Activated T-helper 2 cell treated with anti-CD3 and anti-CD28 coated beads, Interferon-gamma antibody, Interleukin-2, Interleukin-4, amounts not matched to agents 10 μg/mL and 5 μg/mL and 100 μg/mL, durations not matched to agents 14 hours and 24 hours and 36 hours (primary cell): Measurements from ENCODE around the gene OSM. TPM values are rescaled to one million over a fixed set of nuclear protein-coding genes. Genes with fewer than 3 reads are reported as not detected.
A peak's percentile ranks its signal among the peaks of the same experiment; 100 is the strongest.

Experiments
- DNase-seq: peaks from one replicate; pipeline ENCODE4 v3.0.0; 2021; ENCODE audit warnings: low spot score
- H3K27ac Mint-ChIP-seq: one replicate; pipeline ENCODE4 v1.8.0; 2021; ENCODE audit warnings: mixed read lengths
- H3K27me3 Mint-ChIP-seq: one replicate; pipeline ENCODE4 v1.8.0; 2021; ENCODE audit warnings: low read depth, mixed read lengths
- H3K36me3 Mint-ChIP-seq: one replicate; pipeline ENCODE4 v1.8.0; 2021; ENCODE audit warnings: low read depth, mixed read lengths
- H3K4me1 Mint-ChIP-seq: one replicate; pipeline ENCODE4 v1.8.0; 2021; ENCODE audit warnings: low read depth, mixed read lengths
- H3K4me3 Mint-ChIP-seq: one replicate; pipeline ENCODE4 v1.8.0; 2021; ENCODE audit warnings: low read depth, mild to moderate bottlenecking, moderate library complexity, mixed read lengths
- H3K9me3 Mint-ChIP-seq: one replicate; pipeline ENCODE4 v1.8.0; 2021; ENCODE audit warnings: mixed read lengths
- intact Hi-C: fragments of 100-400 bp; cut with micrococcal nuclease; formaldehyde crosslinking; loops from one replicate; pipeline ENCODE4 v1.15.1; 2023
- total RNA-seq: library from RNA; stranded (reverse); gene quantifications from 2 replicates; pipeline ENCODE4 v1.2.3, GENCODE V29; 2022

The OSM gene
- total RNA-seq, 1 donor from 2014 or later: 148 TPM

- Mint-ChIP-seq H3K27me3 (no peaks in the 10 kb centered on the region), H3K4me1 (peaks cover 31% of the 10 kb centered on the region), H3K36me3 (peaks cover 64% of the 10 kb centered on the region), H3K9me3 (no peaks in the 10 kb centered on the region), H3K27ac (no peak overlapping the region), H3K4me3 (no peak overlapping the region)
- intact Hi-C loops: no loop called here
- DNase-seq: no peak
Measured at GRCh38 chr22:30294830-30295229, 28.2 kb upstream of the OSM start.

GRCh38 chr22:30294066-30294465, 27.4 kb upstream of the OSM start:
- intact Hi-C loops: no loop called here
- DNase-seq: no peak
- H3K27me3 Mint-ChIP-seq: no peaks in the 10 kb centered on the region
- no peaks in the 10 kb centered on the region for H3K9me3 Mint-ChIP-seq
- H3K4me3 Mint-ChIP-seq: no peak overlapping the region
- peaks cover 33% of the 10 kb centered on the region for H3K4me1 Mint-ChIP-seq
- H3K36me3 Mint-ChIP-seq: peaks cover 60% of the 10 kb centered on the region
- no peak overlapping the region for H3K27ac Mint-ChIP-seq

GRCh38 chr22:30293026-30293425, 26.4 kb upstream of the OSM start:
- no peak for DNase-seq
- H3K9me3 Mint-ChIP-seq: no peaks in the 10 kb centered on the region
- H3K36me3 Mint-ChIP-seq: peaks cover 50% of the 10 kb centered on the region
- intact Hi-C loops: no loop called here
- no peaks in the 10 kb centered on the region for H3K27me3 Mint-ChIP-seq
- no peak overlapping the region for H3K4me3 Mint-ChIP-seq
- H3K27ac Mint-ChIP-seq: no peak overlapping the region
- peaks cover 36% of the 10 kb centered on the region for H3K4me1 Mint-ChIP-seq

- no peak for DNase-seq
- no peaks in the 10 kb centered on the region for H3K9me3 Mint-ChIP-seq
- intact Hi-C loops: no loop called here
- no peaks in the 10 kb centered on the region for H3K27me3 Mint-ChIP-seq
- H3K4me1 Mint-ChIP-seq: peaks cover 31% of the 10 kb centered on the region
- H3K27ac Mint-ChIP-seq: no peak overlapping the region
- peaks cover 45% of the 10 kb centered on the region for H3K36me3 Mint-ChIP-seq
- H3K4me3 Mint-ChIP-seq: no peak overlapping the region
Measured at GRCh38 chr22:30292069-30292970, 25.7 kb upstream of the OSM start.

- peaks cover 39% of the 10 kb centered on the region for H3K36me3 Mint-ChIP-seq
- no peak for DNase-seq
- intact Hi-C loops: no loop called here
- H3K4me1 Mint-ChIP-seq: peaks cover 32% of the 10 kb centered on the region
- no peak overlapping the region for H3K4me3 Mint-ChIP-seq
- H3K9me3 Mint-ChIP-seq: no peaks in the 10 kb centered on the region
- no peaks in the 10 kb centered on the region for H3K27me3 Mint-ChIP-seq
- peak overlapping the region; percentile 42 for H3K27ac Mint-ChIP-seq
Measured at GRCh38 chr22:30291058-30291892, 24.6 kb upstream of the OSM start.

- peaks cover 32% of the 10 kb centered on the region for H3K36me3 Mint-ChIP-seq
- intact Hi-C loops: no loop called here
- H3K4me1 Mint-ChIP-seq: peaks cover 29% of the 10 kb centered on the region
- H3K27me3 Mint-ChIP-seq: no peaks in the 10 kb centered on the region
- peak overlapping the region; percentile 80 for H3K27ac Mint-ChIP-seq
- no peak for DNase-seq
- peak overlapping the region; percentile 87 for H3K4me3 Mint-ChIP-seq
- no peaks in the 10 kb centered on the region for H3K9me3 Mint-ChIP-seq
Measured at GRCh38 chr22:30290342-30291057, 23.8 kb upstream of the OSM start.

DNA sequence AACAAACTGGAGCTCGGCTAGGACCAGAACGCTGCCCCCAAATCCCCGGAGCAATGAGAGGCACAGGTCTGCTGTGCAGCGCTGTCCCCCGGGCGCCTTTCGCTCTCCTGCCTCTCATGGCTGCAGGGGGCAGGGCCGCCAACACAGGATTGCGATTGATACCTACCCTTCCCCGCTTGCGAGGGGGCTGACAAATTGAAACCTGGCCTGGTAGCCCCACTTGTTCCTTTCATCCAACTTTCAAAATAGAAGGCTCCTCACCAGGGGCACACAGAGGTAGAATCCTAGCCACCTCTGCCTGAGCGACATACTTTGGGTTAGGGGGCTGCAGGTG, 23.3 kb upstream of the OSM start:
- DNase-seq: no peak

DNA sequence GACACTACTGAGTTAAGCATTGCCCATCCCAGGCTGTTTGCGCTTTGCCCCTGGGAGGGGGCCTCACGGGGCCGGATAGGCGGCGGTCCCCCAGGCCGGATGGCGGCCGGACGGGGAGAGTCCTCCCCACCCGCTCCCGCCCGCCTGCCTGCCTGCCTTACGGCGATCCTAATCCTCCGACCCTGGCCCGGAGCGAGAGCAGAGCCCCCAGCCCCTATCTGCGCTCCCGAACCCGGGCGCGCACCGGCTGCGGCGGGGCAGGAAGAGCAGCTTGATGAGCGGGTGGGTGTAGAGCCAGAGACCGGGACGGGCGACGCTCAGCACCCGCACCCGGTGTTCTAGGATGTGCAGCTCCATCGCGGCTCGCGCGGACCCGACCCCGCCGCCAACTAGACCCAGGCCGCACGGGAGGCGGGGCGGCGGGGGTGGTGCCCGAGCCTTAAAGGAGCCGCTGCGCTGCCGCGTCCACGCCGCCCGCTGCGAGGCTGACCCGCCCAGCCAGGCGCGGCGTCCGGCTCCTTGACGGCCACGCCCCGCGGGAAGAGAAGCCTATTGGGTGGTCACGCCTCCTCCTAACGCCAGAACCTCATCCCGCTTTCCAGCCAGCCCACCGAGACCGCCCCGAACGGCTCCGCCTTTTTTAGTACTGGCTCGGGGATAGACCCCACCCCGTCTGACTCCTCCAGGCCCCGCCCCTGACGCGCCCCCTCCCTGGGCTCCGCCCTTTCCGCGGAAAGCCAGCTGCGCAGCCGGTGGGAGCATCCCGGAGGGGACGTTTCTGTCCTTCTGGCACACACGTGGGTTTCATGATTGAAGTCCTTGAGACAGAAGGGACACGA, 22.7 kb upstream of the OSM start, which contains the start of gene CASTOR1:
Gene CASTOR1 (minus strand): TSS at position 365 of the 839 bp plus-strand sequence. CDS start 8 bp downstream, at position 357.
- Mint-ChIP-seq H3K4me3 (peak within 1 kb of the TSS; percentile 87), H3K27me3 (no peaks in the 10 kb centered on the region), H3K36me3 (peaks cover 34% of the 10 kb centered on the region), H3K27ac (peak within 1 kb of the TSS; percentile 80), H3K4me1 (peaks cover 35% of the 10 kb centered on the region), H3K9me3 (no peaks in the 10 kb centered on the region)
- DNase-seq: peak; percentile 92
- intact Hi-C loops: loop anchor here (1.0 to 5.0 kb wide), 6 partner anchors 16 to 198 kb away; partner anchors contain the start of gene SF3A1

More for the DNA sequence above, 23.3 kb upstream of the OSM start:
- Mint-ChIP-seq H3K27me3 (no peaks in the 10 kb centered on the region), H3K9me3 (no peaks in the 10 kb centered on the region), H3K27ac (peak overlapping the region; percentile 80), H3K4me3 (peak overlapping the region; percentile 87), H3K36me3 (peaks cover 33% of the 10 kb centered on the region), H3K4me1 (peaks cover 33% of the 10 kb centered on the region)
- intact Hi-C loops: loop anchor here (1.0 to 5.0 kb wide), 6 partner anchors 15 to 197 kb away; partner anchors contain the start of gene SF3A1

GRCh38 chr22:30288419-30289140, 21.9 kb upstream of the OSM start:
- no peaks in the 10 kb centered on the region for H3K27me3 Mint-ChIP-seq
- no peaks in the 10 kb centered on the region for H3K9me3 Mint-ChIP-seq
- intact Hi-C loops: loop anchor here (1.0 to 5.0 kb wide), 6 partner anchors 17 to 199 kb away; partner anchors contain the start of gene SF3A1
- no peak for DNase-seq
- peak overlapping the region; percentile 56 for H3K27ac Mint-ChIP-seq
- peaks cover 35% of the 10 kb centered on the region for H3K4me1 Mint-ChIP-seq
- H3K4me3 Mint-ChIP-seq: peak overlapping the region; percentile 87
- H3K36me3 Mint-ChIP-seq: peaks cover 27% of the 10 kb centered on the region

- H3K9me3 Mint-ChIP-seq: no peaks in the 10 kb centered on the region
- H3K27ac Mint-ChIP-seq: peak overlapping the region; percentile 56
- peak overlapping the region; percentile 87 for H3K4me3 Mint-ChIP-seq
- H3K36me3 Mint-ChIP-seq: peaks cover 19% of the 10 kb centered on the region
- H3K4me1 Mint-ChIP-seq: peaks cover 40% of the 10 kb centered on the region
- H3K27me3 Mint-ChIP-seq: no peaks in the 10 kb centered on the region
- intact Hi-C loops: loop anchor here (1.0 to 5.0 kb wide), 6 partner anchors 21 to 199 kb away; partner anchors contain the start of gene RNF215
- peak; percentile 82 for DNase-seq
Measured at GRCh38 chr22:30287648-30288418, 21.2 kb upstream of the OSM start.
